Adrenal gland (tissue), 5 donors: ENCODE data around the gene SLC25A34.

Source experiments
- CTCF ChIP-seq, 6 experiments: fragments of 450-650 bp in 4 of 6; fragments of 200-600 bp in 2 of 6; sonication (generic) in 1 of 6; IDR thresholded peaks; 1 replicate in 5 of 6; 2 replicates in 1 of 6; pipeline versions ENCODE4 v1.5.1 to v1.8.0; 2016 to 2021; ENCODE audit warnings: antibody characterized with exemption in 6 of 6, mild to moderate bottlenecking in 2 of 6, moderate library complexity in 1 of 6
- POLR2A ChIP-seq, 2 donors: fragments of 450-650 bp; IDR thresholded peaks; one replicate each; pipeline ENCODE4 v1.6.1; 2017; ENCODE audit warnings: antibody characterized with exemption in 2 of 2, mild to moderate bottlenecking in 2 of 2, moderate library complexity in 1 of 2
- donor health status: DM: no; HTN: no; CAD: no.

- TF ChIP-seq CTCF (IDR thresholded peaks at IDR 0.05) (no peak), POLR2A (IDR thresholded peaks at IDR 0.05) (no peak)
These were observed 11.3 kb downstream of the SLC25A34 start for GRCh38 chr1:15747378-15747777.
